Measurements from ENCODE around the gene NGFR.

NGFR gene

DNA sequence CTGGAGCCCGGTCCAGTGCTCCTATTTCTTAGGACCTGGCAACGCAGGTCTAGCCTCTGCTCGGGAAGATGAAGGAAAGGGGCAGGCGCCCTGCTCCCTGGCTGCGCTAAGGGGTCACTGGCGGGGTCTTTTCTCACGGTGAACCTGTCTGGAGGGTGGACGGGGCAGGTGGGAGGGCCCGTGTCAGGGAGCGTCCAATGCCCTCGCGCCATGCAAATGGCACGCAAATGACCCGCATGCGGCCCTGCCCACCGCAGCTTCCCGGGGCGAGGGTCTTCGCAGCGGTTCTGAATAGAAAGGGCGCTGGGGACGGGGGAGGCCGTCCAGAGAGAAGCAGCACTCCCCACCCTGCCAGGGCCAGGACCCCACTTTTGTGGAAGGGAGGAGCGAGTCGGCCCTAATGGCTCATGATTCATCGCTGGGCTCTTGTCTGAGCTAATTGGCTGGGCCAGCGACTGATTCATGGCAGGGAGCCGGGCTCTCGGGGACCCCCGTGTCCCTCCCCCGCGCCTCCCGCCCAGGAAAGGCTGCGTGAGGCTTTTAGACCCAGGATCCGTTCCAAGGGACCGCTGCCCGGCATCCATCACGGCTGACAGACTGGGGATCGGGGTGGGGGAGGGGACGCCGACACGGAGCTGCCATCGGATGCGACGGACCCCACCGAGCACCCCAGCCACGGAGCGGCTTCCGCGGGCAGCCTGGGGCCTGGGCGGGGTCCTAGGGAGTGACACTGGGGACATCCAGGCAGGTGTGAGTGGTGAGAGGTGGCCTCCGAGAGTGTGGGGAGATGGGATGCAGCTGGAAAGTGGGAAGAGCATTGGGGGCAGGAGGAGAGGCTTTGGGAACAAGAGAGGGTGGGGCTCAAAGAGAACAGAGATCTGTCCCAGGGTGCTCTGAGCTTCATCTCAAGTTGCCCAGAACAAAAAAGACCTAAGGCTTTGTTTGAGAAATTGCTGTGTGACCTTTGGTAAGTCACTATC lies 25.0 kb upstream of the NGFR start:
- peak in 2 of 14 donors; percentile 38 to 53 for DNase-seq

DNA sequence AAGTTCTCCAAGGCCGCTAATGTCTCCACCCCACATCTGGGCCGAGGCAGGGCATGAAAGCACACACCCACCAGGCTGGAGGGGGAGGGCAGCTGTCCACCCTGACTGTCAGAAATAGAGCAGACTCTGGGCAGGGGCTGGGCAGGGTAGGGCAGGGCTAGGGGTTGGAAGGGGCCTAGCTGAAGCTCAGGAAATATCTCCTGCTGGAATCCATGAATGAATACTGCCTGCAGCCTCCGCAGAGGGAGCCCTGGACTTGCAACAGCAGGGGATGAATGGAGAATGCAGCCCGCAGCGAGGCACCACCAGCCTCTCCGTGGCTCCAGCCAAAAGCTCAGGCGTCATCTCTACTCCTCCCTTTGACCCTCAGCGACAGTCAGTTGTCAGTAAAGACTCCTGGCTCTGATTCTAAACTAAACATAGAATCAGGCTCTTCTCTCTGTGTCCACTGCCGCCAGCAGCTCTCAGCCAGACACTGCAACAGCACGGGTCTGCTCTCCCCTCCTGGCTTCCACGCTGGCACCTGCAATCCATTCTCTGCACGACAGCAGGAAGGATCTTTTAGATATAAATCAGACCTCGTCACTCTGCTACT lies 23.9 kb upstream of the NGFR start:
- DNase-seq = peak in 11 of 14 donors; percentile 6 to 73 (median 23)

DNA sequence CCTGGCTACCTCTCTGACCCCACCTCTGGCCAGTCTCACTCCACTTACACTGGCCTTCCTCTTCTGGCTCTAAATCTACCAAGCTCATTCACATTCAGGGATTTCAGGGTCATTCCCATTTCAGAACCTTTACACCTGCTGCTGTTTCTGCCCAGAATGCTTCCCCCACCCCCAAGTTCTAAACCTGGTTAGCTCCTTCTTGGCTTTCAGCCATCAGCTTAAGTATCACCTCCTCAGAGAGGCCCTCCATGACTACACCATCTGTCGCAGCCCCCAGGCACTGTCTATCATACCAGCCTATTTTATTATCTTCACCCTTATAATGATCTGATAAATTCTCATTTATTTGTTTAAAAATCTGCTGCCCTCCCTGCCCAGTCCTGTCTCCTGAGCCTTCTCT lies 23.3 kb upstream of the NGFR start:
- DNase-seq = no peak

DNA sequence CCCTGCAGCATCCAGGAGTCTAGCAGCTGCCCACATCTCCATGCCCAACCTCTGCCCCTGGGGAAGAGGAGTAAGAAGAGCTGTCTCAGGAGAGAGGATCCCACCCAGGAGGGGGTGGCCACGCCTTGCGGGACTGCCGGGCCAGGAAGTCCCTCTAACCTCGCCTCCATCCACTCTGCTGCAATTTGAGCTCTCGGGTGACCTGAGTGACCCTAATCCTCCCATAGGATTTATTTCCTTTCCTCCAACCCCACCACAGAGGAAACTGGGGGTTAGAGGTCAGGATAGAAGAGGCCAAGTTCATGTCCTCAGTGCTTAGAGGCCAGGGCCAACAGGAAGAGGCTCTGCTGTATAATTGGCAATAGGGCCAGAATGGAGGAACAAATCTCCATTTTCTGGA lies 22.6 kb upstream of the NGFR start:
- no peak for DNase-seq

DNA sequence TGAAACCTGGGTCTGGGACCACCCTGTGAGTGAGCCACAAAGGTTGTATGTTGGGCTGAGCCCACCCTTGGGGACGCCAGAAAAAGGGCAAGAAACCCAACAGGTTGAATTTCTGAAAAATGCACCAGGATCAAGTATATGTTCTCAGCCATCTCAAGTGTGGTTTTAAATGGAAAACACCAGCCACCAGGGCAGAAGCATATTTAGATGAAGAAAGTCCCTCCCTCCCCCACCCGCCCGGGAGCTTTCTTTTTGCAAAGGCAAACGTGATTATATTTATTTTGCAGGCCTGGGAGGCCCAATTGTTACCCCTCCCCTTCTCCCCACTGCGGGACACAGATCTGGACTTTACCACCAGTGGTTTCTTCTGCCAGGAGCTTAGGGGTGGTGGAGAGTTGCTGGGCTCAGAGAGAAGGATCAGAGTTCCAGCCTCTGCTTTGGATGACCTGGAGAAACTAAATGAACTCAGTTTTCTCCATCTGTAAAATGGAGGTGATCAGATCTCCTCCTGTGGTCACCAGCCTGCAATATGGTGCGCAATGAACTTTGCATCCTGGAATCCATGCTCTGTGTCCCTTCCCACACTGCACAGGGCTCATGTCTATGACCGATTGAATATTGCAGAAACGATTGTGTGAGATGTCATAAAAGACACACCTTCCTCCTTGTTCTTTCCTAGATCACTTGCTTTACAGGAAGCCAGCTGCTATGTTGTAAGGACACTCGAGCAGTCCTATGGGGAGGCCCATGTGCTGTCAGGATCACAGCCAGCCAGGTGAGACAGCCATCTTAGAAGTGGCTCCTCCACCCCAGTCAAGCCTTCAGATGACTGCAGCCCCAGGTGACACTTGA lies 21.0 kb upstream of the NGFR start:
- no peak for DNase-seq

DNA sequence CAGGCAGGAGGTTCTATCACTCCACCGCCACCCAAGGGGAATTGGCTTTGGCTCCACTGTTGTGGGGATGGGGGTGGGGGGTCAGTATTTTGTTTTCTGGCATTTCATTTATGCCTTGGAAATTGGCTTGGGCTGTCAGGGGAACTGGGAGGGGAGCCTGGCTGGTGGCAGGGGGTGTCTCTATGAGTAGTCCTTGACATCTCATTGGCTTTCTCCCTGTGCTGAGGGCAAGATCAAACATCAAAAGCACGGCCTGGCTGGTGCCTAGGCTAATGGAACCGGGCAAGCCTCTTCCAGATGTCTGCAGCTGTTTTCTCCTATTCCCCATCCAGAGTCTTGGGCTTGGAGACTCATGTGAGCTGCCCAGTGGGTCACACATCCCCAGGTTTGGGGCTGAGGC lies 17.4 kb upstream of the NGFR start:
- no peak for DNase-seq

DNA sequence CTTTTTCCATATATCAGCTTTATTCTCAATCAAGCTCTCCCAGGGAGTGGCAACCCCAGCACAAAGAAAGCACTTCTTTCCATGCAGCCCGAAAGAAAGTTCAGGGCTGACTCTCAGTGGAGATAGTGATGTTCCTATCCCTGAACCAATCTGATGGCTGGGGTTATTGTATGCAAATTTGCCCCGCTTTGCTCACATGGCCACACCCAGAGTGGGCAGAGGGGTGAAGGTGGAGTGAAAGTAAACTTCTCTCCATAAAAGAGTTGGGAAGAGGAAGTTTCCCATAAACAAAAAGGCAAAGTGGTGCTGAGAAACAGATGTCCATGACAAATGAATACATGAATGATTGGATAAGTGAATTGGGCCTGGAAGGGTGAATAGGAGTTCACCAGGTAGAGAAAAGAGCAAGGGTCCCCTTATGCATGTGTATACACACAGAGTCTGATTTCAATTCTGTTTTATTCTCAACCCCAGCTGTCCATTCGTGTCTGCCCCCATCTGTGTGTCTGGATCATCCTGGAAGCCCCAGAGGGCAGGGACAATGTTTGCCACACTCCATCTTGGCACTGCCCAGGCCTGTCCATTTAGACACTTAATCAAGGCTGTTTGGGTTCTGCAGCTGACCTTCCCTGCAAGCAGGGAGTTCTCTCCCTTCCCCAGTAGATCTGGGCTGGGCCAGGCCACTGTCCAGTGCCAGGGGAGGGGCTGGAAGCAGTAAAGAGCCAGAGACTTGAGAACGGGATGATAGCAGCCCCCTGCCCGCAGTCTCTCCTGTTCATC lies 14.1 kb upstream of the NGFR start:
- DNase-seq = no peak

DNA sequence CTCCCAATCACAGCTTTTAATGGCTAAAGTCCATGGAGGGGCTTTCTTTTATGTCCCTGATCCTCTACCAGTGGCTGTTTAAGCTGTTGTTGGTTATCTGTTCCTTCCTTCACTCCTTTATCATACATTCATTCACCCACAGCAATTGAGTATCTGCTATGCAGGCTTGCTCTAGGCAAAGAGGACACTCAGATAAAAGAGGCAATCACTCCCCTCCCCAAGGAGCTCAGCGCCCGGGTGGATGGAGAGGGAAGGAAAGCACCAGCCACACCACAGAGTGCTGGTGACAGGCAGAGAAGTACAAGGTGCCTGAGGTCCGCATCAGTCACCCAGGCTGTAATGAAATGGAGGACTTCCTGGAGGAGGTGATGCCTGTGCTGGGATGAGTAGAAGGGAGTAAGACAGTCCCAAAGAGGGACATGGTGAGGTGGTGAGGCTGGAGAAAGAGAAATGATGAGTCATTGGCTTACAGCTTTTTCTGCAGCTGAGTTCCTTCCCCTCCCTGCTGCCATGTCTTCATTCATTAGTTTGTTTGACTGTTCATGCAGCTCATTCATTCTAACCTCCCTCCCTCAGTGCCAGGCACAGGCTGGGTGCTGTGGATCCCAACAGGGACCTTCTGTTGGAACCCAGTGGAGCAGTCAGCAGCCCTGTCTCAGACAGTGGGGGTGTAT lies 12.8 kb upstream of the NGFR start:
- DNase-seq = no peak

DNA sequence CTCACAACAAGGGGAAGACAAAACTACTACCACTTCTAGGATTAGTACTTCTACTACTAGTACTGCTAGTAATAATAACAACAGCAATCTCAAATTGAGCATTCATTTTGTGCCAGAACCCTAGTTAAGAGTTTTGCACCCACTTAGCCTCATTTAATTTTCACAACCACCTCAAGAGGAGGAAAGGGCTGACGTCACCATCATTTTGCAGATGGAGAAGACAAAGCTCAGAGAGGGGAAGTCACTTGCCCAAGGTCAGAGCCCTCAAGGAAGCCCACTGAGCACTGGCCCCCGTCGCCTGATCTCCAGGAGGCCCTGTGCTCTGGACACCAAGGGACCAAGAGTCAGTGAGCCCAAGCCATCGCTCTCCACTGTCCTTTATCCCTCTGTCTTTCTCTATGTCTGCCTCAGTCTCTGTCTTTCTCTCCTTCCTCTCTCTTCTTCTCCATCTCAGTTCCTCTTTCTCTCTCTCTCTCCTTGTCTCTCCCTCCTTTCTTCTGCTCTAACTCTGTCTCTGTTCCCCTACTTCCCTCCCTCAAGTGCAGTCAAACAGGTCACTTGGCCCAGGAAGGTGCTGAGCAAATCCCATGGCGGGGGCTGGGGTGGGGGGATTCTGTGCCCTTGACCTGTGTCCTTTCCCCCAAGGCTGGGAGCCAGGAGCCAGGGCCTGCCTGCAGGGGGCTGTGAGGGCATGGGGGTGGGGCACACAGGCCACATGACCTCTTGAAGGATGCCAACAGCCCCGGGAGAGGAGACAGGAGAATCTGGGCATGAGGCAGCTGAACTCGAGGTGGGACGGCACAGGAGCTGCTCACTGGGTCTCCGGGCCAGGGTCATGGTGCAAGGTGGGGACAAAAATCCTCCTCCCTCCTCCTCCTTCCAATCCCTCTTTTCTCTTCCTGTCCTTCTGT lies 11.2 kb upstream of the NGFR start:
- DNase-seq = no peak

DNA sequence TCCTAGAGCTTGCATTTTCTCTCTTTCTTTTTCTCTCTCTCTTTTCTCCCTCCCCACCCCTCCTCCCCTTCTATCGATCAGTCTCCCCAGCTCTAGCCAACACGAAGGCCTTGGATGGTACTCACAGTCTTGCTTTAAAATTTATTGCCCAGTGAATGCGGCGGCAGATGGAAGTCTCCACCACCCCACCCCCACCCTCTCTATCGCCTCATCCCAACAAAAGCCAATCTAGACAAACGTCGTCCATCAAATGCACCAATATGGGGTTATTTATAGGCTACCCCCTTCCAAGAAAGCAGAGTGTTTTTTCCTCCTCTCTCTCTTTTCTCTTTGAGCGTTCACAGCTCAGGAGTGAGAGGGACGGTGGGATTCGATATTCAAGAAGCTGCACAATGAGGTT lies 10.5 kb upstream of the NGFR start:
- DNase-seq = no peak

DNA sequence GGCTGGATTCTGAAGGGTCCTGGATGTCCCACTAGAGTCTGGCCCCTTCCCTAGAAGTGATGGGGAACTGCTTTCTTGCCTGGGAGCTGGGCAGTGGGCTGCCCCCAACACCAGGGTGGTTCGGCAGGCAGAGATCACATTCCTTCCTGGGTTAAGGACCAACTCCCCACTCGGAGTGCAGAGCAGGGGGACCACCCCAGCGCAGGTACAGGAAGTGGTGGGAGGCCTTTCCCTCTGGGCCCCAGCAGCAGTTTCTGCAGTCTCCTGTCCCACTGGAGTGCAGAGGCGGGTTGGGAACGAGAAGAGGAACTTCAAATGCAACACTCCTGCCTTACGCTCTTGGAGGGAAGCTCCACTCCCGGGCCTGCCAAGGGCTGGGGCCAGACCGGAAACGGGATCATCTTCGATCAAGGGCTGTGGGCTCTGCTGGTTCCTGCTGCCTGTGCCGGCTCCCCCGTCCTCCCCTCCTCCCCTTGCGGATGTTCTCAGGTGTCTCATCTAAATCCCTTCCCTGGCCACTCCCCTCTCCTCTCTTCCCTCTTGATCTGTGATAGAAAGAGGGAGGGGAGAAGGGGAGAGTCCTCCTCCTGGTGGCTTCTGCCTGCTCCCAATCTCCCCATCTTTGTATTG lies 9.0 kb upstream of the NGFR start:
- no peak for DNase-seq

DNA sequence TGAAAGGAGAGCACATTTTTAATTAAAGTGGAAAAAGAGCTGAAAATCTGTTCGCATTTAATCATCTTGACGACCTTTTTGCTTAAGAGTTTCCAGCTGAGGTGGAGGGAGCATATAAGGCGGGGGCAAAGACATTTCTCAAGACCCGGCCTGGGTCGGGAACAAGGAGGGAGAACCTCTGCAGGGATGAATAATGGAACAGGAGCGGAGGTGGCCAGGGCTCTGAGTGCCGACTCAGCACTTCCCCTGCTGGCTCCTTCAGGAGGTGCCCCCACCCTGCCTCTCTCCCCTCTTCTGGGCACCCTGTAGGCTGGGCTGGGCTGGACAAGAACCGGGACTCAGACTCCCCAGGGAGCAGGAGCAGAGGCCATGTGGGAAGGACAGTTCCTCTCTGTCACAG lies 7.9 kb upstream of the NGFR start:
- DNase-seq = no peak

DNA sequence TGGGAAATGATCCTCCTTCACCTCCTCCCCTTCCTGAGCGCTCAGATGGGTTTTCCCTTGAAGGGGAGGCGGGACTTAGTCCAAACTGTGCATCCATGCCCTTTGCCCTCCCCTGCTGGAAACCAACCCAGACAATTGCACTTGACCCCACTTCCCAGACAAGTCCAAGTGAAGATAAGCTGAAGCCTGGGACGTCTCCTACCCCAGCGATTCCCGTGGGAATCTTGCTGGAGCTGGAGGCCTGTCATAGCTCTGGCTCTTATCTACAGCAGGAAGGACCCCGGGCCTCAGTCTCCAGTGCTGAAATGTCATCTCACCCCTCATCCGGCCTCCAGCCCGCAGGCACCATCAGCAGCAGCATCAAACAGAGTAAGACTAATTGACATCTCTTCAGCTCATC lies 6.5 kb upstream of the NGFR start:
- no peak for DNase-seq

DNA sequence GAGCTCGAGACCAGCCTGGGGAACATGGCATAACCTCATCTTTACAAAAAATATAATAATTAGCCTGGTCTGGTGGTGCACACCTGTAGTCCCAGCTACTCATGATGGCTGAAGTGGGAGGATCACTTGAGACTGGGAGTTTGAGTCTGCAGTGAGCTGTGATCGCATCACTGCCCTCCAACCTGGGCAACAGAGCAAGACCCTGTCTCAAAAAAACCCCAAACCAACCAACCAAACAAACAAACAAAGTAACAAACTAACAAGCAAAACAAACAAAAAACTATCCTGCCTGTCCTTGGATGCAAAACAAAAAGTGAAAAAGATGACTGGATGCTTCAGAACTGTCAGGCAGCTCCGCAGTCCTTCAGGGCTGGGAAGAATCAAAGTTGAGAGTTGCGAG lies 5.7 kb upstream of the NGFR start:
- no peak for DNase-seq

DNA sequence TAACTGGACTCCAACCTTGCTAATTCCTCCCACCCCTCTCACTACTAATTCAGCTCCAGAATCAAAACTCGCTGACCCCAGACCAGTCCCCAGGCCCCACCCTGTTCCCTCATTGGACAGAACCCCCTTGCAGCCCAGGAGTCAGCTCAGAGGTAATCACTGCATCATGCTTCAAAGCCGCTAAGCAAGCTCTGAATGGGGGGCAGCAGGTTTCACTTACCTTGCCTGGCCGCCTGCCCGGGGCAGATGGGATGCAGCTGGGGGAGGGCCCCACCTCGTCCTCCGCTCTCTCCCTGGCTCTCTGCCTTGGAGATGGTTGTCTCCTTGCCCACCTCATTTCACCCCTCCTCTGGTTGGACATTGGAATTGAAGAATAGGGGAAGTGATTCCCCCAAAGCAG lies 4.8 kb upstream of the NGFR start:
- DNase-seq = no peak

DNA sequence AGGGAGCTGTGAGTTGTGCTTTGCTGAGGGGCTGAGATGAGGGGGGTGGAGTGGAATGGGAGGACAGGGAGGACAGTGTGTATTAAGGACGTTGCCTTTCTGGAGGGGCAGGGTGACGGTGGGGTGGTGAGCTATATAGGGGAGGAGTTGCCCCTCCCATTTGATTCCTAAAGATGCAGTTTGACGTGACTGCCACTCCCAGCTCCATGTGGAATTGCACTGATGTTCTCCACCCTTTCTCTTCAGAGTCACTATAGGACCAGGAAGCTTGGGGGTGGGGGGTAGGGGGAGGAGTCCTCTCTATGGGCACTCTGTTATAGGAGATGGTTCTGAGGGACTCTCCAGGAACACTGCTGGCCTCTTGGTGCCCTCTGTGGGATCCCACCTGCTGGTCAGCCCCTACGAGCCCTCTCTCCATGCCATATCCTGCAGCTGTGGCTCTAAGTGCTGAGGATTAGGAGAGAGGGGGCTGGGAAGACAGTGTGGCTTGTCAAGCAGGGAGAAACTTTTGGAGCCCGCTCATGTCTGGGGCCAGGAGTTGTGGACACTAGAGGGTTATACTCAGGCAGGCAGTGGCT lies 3.8 kb upstream of the NGFR start:
- DNase-seq = no peak

DNA sequence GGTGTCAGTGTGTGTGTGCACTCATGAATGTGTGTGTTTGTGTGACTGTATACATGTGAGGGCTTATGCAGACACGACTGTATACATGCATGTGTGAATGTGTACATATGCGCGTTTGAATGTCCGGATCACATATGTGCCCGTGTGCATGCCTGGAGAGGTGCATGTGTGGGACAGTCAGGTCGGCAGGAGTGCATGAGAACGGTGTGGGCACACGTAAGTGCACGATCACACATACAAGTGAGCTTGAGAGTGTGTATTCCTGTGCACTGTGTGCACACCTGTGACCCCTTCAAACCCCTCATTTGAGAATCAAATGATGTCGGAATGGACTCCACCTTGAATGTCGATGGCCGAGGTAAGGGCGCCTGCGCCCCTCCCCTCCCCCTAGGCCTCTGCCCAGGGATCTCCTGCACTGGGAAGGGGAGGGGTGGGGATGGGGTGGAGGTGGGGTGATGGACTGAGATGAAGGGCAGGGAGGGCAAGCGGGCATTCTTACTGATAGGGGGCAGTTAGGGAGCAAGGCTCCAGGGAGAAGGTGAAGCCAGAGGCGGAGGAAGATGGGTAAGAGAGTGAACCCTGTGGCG lies 601 bp upstream of the NGFR start:
- DNase-seq = peak in 1 of 14 donors; percentile 29

DNA sequence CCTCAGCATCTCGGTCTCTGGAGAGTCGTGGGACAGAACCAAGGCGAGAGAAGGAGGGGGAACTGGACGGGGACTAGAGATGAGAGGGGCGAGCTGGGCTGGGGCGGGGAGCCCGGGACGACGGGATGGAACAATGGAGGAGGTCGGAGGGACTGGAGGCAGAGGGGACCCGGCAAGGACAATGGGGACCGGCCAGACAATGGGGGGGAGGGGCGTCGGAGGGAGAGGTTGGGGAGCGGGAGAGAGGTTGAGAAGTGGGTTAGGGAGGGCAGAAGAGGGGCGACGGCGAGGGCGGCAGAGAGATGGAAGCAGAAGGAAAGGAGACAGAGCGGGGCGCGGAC lies 719 bp downstream of the NGFR start:
- no peak for DNase-seq

DNA sequence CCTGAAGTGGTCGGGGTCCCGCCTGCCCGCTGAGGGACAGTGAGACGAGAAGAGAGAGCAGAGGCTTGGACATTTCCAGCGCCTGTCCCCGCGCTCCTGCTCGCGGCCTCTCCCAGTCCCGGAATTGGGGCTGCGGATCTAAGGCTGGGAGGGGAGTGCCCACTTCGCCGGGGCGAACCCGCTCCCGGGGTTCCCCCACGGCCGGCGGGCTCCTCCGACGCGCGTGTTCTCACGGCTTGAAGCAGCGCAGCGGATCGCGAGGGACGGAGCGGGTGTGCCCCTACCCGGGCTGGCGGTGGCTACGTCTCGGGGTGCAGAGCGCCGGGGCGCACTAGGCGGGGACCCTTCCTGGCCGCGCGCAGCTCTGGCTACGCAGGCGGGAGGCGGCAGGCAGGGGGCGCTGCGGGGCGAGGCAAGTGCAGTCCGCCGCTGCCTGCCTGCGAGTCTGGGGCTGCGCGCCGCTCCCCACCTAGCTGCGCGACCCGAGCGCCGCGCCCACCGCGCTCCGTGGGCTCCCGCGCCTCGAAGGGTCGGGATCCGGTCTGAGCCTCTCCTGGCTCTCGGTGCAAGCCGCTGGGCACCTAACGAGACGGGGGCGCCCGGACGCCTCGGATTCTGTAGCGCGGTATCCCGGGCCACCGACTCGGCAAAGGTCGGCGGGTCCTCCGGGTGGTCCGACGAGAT lies 1.2 kb downstream of the NGFR start:
- peak in 12 of 14 donors; percentile 9 to 65 (median 26) for DNase-seq
